NCI-H2107 treated with DMSO at 0.1 percent for 48 hours (cell line): ENCODE data around the gene SLC17A2.
A peak's percentile ranks its signal among the peaks of the same experiment; 100 is the strongest.

Source experiments
- DNase-seq: peaks from one replicate; lab custom pipeline; 2025; ENCODE audit not compliant: unreplicated experiment; lab: John Stamatoyannopoulos, UW

The SLC17A2 gene, protein sequence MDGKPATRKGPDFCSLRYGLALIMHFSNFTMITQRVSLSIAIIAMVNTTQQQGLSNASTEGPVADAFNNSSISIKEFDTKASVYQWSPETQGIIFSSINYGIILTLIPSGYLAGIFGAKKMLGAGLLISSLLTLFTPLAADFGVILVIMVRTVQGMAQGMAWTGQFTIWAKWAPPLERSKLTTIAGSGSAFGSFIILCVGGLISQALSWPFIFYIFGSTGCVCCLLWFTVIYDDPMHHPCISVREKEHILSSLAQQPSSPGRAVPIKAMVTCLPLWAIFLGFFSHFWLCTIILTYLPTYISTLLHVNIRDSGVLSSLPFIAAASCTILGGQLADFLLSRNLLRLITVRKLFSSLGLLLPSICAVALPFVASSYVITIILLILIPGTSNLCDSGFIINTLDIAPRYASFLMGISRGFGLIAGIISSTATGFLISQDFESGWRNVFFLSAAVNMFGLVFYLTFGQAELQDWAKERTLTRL

DNA sequence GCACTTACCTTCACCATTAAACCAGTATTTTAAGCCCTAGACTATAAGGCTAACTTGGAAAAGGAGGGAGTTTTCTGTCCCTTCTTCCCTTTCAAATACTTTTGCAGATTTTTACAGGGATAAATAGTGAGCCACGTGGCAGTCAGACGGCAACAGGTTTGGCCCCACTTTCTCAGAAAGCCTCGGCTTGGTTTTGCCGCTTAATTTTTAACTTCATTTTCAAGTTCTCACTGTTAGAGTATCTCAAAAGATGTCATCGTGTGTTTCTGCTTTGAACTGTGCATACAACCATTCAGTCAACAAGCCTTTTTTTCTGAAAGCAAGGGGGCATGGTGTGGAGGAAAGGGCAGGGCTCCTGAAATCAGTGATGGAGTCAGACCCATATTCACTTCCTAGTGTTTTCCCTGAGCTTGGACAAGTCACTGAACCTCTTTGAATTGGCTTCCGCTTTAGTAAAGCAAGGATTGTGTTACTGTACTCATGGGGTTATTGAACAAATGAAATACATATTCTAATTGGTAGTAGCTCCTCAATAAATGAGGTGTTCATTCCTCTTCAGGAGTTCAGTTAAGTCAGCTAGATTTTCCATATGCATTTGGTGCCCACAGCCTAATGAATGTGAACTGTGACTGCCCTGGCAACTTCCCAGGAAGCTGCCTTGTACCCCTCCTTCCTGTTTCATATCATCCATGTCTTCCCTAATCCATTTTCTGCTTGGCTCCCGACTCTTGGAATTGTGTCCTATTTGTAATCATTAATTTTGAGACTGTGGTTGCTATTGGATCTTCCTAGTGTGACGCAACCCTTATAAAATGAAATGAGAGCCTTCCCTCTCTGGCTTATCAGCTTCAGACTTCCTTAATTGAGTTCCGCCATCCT lies at the start of gene SLC17A2:
TSS of gene SLC17A2 (minus strand) at position 160 of the 879 bp plus-strand sequence. CDS start 4,895 bp downstream, outside the sequence.
- no peak for DNase-seq

DNA sequence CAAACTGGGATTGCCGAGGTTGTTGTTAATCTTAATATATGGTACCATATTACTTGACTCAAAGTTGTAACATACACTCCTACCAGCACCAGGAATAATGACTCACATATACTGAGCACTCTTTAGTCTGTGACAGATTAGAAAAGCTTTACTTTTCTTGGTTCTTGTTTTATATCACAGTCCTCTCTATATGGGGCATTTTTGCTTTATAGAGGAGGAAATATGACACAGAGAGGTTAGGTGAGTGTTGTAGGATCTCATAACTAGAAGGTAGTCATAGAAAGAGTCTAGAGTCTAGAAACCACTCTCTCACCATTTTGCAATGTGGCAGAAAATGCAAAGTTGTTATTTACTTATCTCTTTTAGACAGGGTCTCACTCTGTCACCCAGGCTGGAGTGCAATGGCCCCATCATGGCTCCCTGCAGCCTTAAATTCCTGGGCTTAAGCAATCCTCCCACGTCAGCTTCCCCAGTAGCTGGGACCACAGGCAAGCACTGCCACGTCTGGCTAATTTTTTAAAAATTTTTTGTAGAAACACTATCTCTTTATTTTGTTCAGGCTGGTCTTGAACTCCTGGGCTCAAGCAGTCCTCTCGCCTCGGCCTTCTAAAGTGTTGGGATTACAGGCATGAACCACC lies 45.6 kb upstream of the SLC17A2 start:
- no peak for DNase-seq

DNA sequence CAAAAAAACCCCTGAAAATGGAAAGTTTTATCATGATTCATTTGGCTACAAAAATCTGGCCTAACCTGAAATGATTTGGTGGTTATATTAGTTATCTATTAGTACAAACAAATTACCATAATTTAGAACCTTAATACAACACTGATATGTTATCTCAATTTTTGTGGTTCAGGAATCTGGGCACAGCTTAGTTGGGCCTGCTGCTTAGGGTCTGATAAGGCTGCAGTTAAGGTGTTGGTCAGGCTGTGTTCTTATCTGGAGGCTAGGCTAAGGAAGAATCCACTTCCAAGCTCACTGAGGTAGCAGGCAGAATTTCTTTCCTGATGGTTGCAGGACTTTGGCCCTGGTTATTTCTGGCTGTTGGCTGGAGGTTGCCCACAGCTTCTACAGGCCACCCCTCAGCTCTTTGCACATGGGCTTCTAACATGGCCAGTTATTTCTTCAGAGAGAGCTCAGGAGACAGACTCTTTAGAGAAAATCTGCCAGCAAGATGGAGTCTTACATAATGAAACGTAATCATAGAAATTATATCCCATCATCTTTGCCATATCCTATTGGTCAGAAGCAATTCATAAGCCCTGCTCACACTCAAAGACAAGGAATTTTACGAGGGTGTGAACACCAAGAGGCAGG lies 43.5 kb upstream of the SLC17A2 start:
- no peak for DNase-seq

DNA sequence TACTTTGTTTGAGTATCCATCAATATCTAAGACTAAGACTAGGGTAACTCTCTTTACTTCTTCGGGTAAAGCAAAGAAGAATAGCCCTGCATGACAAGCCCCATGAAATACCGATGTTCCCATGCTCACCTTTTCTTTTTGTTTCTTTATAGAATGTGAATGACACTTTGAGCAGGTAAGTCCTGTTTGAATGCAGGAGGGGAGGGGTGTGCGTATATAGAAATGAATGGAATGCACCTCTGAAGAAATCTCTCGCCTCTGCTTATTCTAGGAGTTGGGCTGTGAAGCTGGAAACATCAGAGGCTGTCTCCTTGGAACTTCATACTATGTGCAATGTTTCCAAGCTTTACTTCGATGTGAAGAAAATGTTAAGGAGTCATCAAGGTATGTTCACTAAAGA lies 42.4 kb upstream of the SLC17A2 start:
- DNase-seq = no peak

DNA sequence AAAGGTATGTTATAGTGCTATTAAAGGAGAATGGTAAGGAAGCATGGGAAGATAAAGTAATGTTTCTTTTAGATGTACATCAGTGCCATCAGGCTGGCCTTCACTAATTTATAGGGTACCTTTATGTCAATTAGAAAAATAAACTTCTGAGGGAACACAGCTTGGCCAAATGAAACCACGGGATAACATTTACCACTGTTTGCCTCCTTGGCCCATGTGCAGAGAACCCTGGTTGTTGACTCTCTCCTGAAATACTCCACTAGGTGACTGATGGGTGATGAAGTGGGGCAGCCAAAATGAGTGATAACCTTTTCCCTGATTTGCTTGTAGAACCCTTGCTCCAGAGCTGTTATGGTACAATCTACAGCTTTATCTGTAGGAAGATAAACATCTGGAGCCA lies 41.6 kb upstream of the SLC17A2 start:
- no peak for DNase-seq

DNA sequence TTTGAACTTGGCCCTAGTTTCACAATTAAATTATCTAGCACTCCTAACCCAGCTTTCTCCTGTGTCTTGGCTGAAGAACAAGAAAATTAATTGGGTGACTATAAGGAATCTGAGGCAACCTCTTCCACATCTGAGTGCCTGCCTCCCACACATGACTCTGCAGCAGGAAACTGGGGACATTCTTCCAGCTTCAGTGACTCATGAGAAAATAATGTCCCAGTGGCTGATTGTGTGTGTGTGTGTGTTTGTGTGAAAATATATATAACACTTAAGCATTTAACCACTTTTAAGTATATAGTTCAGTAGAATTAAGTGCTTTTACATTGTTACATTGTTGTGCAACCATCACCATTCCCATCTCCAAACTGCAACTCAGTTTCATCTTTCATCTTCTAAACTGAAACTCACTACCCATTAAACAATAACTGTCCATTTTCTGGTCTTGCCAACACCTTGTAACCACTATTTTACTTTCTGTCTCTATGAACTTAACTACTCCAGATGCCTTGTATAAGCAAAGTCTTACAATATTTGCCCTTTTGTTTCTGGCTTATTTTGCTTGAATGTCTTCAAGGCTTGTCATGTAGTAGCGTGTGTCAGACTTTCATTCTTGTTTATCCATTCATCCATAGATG lies 40.8 kb upstream of the SLC17A2 start:
- no peak for DNase-seq

DNA sequence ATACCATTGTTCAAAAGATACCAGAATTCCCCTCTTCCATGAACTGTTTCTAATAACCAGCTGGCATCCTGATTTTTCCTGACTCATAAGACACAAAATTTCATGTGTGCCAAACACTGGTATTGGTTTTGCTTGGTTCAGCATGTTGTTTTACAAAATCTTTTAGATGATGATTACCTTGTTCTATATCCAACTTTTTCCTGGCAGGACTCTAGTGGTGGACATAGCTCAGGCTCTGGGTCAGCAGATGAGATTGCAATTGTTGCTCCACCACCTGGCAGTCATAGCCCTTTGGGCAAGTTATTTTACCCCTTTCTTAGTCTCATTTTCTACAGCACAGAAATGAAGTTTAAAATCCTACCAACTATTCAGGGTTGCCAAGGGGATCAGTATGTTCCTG lies 38.3 kb upstream of the SLC17A2 start:
- DNase-seq = no peak

DNA sequence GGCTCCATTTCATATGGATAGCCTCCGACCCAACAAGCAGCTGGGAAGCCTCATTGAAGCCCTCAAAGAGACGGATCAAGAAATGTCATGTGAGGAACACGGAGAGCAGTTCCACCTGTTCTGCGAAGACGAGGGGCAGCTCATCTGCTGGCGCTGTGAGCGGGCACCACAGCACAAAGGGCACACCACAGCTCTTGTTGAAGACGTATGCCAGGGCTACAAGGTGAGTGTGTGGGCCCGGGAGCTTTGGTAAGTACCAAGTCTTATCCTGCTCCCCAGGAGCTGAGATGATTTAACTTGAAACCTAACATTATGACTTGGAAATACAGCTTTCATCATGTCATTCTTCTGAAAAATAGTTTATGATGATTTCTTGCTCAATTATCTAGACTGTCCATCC lies 36.2 kb upstream of the SLC17A2 start:
- no peak for DNase-seq

DNA sequence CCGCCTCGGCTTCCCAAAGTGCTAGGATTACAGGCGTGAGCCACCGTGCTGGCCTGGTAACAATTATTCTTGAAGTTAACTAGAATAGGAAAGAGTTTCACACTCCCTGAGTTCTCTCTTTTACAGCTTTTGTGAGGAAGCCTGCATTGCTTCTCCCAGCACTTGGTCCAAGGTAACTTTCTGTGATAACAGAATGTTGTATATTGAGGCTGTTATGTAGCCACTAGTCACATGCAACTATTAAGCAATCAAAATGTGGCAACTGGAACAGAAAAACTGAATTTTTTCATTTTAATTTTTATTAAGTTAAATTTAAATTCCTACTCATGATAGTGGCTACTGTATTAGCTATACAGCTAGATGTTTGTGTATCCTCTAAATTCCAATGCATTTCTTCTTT lies 34.6 kb upstream of the SLC17A2 start:
- DNase-seq = no peak

DNA sequence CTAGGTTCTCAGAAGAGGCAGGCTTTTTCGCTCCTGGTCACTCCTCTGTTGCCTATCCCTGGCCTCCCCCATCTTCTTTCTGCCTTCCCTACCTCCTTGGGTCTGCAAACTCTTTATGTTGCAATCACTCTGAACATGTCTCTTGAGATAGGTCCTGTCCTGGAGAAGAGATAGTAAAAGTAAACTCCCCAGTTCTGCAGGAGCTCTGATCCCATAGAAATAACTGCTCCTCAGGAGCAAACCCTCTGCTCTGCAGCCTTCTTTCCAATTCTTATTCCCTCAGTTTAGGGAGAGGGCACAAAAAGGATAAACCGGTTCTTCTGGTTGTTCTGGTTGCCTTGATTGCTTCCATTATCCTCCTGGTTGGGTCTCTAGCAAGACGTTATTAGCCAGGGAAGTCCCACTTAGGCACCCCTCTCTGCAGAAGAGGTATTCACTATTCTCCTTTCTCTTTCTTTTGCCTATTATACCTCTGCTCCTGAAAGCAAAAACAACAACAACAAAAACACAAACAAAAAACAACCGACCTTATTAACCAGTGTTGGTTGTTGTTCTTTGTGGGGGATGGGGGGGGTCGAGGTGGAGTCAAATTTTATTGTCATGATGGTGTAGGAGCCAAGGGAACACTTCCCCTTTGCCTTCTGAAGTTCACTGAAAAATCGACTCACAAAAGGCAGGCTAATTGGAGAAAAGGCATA lies 33.1 kb upstream of the SLC17A2 start:
- DNase-seq = no peak

DNA sequence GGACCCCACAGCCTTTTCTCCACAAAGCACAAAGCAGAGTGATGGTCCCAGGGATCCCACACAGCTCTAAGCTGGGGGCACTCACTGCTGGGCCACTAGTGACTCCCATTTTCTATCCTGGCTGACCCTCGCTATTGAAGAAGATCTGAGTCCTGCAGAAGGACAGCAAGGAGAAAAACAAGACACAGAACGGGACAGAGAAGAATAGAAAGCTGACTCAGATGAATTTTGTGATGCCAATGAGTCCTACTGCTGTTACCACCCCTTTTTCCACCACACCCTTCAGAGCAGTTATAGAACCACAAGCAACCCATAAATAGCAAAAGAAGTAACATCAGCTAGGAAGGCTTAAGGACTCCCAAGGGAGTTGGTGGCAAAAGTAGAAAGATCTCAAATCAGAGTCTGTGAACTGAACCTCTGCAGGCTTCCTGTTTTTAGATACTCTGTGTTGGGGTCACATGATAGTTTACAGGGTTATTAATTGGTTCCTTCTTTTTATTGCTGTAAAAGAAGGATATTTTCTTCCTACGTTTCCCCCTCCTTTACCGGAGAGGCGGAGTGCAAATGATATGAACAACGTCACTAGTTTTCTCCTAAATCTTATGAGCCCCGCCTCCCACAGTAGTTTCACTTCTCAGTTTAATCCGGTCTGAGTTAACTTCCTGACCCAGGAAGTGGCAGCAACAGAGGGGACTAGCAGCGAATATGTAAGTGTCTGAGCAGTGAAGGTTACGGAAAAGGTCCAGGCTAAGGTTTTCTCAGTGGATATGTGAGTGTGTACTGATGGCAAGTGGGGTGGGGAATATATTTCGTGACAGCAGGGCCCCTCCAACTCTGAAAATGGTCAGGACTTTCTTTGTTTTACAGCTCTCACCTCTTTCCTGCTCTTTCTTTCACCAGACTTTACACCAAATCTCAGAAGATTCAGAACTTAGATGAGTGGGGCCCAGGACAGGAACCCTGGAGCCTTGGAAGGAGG lies 31.9 kb upstream of the SLC17A2 start, which contains the start of gene TRIM38:
TSS of gene TRIM38 (plus strand) at position 654 of the 979 bp plus-strand sequence. CDS start 3,721 bp downstream, outside the sequence.
- peak; percentile 27 for DNase-seq

DNA sequence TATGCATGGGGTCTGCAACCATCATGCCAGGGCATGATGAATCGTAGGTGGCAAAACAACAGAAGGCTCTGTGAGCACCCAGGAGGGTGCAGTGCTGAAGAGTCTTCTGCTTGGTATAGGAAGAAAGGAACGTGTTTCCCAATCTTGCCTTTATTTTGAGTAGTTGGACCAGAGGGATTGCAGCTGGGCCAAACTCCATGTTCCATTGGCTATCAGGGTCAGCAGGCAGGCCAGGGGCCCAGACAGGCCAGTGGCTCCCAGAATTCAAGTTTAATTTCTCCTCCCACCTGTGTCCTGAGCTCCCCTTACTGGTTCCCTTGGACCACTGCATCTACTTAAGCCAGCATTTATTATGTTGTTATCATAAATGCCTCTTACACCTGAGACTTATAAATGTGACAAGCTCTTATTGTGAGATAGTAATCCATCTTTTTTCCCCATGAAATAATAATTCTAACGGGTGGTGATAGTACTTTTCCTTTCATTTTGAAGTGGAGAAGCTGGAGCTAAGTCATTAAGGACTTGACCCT lies 31.2 kb upstream of the SLC17A2 start:
- no peak for DNase-seq

DNA sequence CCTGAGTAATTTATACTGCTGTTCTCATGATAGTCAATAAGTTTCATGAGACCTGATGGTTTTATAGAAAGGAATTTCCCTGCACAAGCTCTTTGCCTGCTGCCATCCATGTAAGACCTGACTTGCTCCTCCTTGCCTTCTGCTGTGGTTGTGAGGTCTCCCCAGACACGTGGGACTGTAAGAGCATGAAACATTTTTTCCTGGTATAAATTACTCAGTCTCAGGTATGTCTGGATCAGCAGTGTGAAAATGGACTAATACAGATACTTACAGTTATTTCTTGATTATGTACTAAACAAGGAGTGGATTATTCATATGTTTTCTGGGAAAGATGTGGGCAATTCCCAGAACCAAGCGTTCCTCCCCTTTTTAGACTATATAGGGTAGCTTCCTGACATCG lies 30.2 kb upstream of the SLC17A2 start:
- no peak for DNase-seq

DNA sequence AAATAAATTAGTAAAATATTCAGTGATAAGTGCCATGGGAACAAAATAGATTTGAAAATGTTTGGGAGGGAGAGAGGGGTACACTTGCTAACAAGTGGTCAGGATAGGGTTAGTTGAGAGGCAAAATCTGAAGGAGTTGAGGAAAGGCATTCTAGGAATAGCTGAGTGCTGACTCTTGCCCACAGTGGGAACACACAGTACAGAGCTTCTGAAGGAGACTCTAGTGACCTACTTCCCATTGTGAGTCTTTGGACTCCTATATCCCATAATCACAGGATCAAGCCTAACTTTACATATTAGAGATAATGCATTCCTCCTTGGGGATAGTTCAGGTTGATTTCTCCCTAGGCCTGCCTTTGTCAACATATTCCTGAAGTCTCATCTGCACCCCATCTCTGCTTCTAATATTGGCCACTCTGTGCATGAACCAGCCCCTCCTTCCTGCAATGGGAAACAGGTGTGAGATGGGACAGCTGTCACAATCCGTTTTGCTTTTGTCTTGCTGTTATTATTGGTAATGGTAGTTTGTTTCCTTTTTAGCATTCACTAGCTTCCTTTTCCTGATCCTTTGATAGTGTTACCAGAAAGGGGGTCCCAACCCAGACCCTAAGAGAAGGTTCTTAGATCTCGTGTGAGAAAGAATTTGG lies 29.5 kb upstream of the SLC17A2 start:
- DNase-seq = no peak

DNA sequence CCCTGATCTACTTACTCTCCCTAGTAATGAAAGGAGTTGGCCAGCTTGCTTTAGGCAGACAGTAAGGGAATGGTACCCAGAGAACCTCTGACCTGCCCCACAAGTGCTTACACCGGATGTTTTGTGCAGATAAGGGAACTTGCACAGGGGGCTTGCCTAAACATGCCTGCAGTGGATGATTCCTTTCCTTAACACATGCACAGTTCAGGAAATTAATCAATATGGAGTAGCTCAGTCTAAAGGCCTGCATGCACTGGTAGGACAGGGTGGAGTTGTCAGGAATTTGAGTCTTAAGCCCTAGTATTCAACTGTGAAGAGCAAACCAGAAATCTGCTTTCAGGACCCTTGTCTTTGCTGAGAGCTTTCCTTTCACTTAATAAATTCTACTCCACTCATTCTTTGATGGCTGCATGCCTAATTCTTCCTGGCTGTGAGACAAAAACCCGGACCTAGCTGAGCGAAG lies 28.2 kb upstream of the SLC17A2 start:
- no peak for DNase-seq

DNA sequence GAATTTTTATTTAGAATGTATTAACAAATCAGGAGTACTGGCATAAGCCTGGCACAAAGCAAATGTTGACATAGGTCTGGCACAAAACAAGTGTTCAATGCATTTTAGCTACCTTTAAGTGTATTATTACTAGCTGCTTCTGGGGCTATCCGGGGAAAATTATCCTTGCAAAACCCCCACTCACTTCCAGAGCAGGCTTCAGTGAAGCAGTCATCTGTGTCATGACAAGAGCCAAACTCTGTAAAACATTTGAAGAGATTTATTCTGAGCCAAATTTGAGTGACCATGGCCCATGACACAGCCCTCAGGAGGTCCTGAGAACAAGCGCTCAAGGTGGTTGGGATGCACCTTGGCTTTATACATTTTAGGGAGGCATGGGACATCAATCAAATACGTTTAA lies 25.7 kb upstream of the SLC17A2 start:
- DNase-seq = no peak

DNA sequence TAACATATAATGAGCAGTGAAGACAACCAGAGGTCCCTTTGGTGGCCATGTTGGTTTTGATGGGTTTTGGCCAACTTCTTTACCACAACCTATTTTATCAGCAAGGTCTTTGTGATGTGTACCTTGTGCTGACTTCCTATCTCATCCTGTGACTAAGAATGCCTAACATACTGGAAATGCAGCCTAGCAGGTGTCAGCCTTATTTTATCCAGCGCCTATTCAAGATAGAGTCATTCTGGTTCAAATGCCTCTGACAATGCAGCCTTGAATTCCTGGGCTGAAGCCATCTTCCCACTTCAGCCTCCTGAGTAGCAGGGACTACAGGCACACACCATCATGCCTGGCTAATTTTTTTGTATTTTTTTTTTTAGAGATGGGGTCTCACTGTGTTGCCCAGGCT lies 24.3 kb upstream of the SLC17A2 start:
- no peak for DNase-seq

DNA sequence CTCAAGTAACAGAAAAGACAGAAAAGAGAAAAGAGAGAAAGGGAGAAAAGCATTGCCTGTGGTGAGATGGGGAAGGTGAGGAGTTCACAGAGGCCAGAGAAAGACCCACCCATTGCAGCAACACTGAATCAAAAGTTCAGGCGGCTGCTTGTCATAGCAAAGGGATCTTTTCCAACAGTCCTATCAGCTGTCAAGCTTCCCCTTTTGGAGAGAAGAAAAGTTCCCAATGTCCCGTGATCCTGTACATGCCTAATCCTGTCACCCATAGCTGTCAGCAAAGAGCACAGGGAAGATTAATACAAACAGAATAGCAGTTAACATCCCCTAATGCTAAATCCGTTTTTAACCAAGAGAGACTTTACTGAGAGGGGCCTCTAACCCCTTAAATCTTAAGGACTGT lies 23.2 kb upstream of the SLC17A2 start:
- DNase-seq = no peak
